ENCODE results near the gene PIGK.
"Not testable (repeated sequence)": the region's sequence is repeated elsewhere in the genome, so short reads cannot be mapped to it uniquely, and the experiment has no call there.

PIGK gene

GRCh38 chr1:77202751-77203150 lies 16.5 kb downstream of the PIGK start:
- no peak for DNase-seq
- in situ Hi-C loops (cut with HindIII; ENCODE audit: low pct_ligation_motif_present, low pct_unique_long_range_greater_than_20kb, low sequenced_read_pairs), result no loop called here

- no peak for DNase-seq
- in situ Hi-C loops (cut with HindIII; ENCODE audit: low pct_ligation_motif_present, low pct_unique_long_range_greater_than_20kb, low sequenced_read_pairs), result no loop called here
These were observed 18.4 kb downstream of the PIGK start for GRCh38 chr1:77200806-77201205.

- in situ Hi-C loops (cut with HindIII; ENCODE audit: low pct_ligation_motif_present, low pct_unique_long_range_greater_than_20kb, low sequenced_read_pairs), result no loop called here
- DNase-seq, result no peak
These were observed 18.9 kb downstream of the PIGK start for GRCh38 chr1:77200293-77200692.

- in situ Hi-C loops (cut with HindIII; ENCODE audit: low pct_ligation_motif_present, low pct_unique_long_range_greater_than_20kb, low sequenced_read_pairs), result no loop called here
- DNase-seq, result no peak
These were observed 21.9 kb downstream of the PIGK start for GRCh38 chr1:77197351-77197750.

GRCh38 chr1:77193951-77194350 lies 25.3 kb downstream of the PIGK start:
- no peak for DNase-seq
- in situ Hi-C loops (cut with HindIII; ENCODE audit: low pct_ligation_motif_present, low pct_unique_long_range_greater_than_20kb, low sequenced_read_pairs), result no loop called here

GRCh38 chr1:77188770-77189169 lies 30.5 kb downstream of the PIGK start:
- DNase-seq, result no peak
- in situ Hi-C loops (cut with HindIII; ENCODE audit: low pct_ligation_motif_present, low pct_unique_long_range_greater_than_20kb, low sequenced_read_pairs), result no loop called here

- DNase-seq; in situ Hi-C loops (cut with HindIII; ENCODE audit: low pct_ligation_motif_present, low pct_unique_long_range_greater_than_20kb, low sequenced_read_pairs): not testable (repeated sequence)
These were observed 32.3 kb downstream of the PIGK start for GRCh38 chr1:77186907-77187306.

- DNase-seq, result no peak
- in situ Hi-C loops (cut with HindIII; ENCODE audit: low pct_ligation_motif_present, low pct_unique_long_range_greater_than_20kb, low sequenced_read_pairs), result no loop called here
These were observed 37.1 kb downstream of the PIGK start for GRCh38 chr1:77182083-77182482.

GRCh38 chr1:77179632-77180031 lies 39.6 kb downstream of the PIGK start:
- in situ Hi-C loops (cut with HindIII; ENCODE audit: low pct_ligation_motif_present, low pct_unique_long_range_greater_than_20kb, low sequenced_read_pairs), result no loop called here
- no peak for DNase-seq

- in situ Hi-C loops (cut with HindIII; ENCODE audit: low pct_ligation_motif_present, low pct_unique_long_range_greater_than_20kb, low sequenced_read_pairs), result no loop called here
- DNase-seq, result peak; percentile 25
These were observed 43.9 kb downstream of the PIGK start for GRCh38 chr1:77175230-77175844.

GRCh38 chr1:77170687-77171086 lies 48.5 kb downstream of the PIGK start:
- in situ Hi-C loops (cut with HindIII; ENCODE audit: low pct_ligation_motif_present, low pct_unique_long_range_greater_than_20kb, low sequenced_read_pairs), result no loop called here
- DNase-seq, result no peak

- in situ Hi-C loops (cut with HindIII; ENCODE audit: low pct_ligation_motif_present, low pct_unique_long_range_greater_than_20kb, low sequenced_read_pairs), result no loop called here
- DNase-seq, result no peak
These were observed 50.9 kb downstream of the PIGK start for GRCh38 chr1:77168358-77168757.

GRCh38 chr1:77164434-77164944 lies 54.7 kb downstream of the PIGK start:
- no peak for DNase-seq
- in situ Hi-C loops (cut with HindIII; ENCODE audit: low pct_ligation_motif_present, low pct_unique_long_range_greater_than_20kb, low sequenced_read_pairs), result no loop called here

GRCh38 chr1:77159706-77160105 lies 59.5 kb downstream of the PIGK start:
- DNase-seq; in situ Hi-C loops (cut with HindIII; ENCODE audit: low pct_ligation_motif_present, low pct_unique_long_range_greater_than_20kb, low sequenced_read_pairs): not testable (repeated sequence)

- DNase-seq, result no peak
- in situ Hi-C loops (cut with HindIII; ENCODE audit: low pct_ligation_motif_present, low pct_unique_long_range_greater_than_20kb, low sequenced_read_pairs), result no loop called here
These were observed 63.0 kb downstream of the PIGK start for GRCh38 chr1:77156214-77156613.

- DNase-seq, result no peak
- in situ Hi-C loops (cut with HindIII; ENCODE audit: low pct_ligation_motif_present, low pct_unique_long_range_greater_than_20kb, low sequenced_read_pairs), result no loop called here
These were observed 73.0 kb downstream of the PIGK start for GRCh38 chr1:77146270-77146669.

GRCh38 chr1:77143529-77144121 lies 75.6 kb downstream of the PIGK start:
- in situ Hi-C loops (cut with HindIII; ENCODE audit: low pct_ligation_motif_present, low pct_unique_long_range_greater_than_20kb, low sequenced_read_pairs), result no loop called here
- DNase-seq, result peak; percentile 17

GRCh38 chr1:77139389-77139788 lies 79.8 kb downstream of the PIGK start:
- in situ Hi-C loops (cut with HindIII; ENCODE audit: low pct_ligation_motif_present, low pct_unique_long_range_greater_than_20kb, low sequenced_read_pairs), result no loop called here
- DNase-seq, result no peak

GRCh38 chr1:77134359-77134758 lies 84.9 kb downstream of the PIGK start:
- DNase-seq, result peak; percentile 28
- in situ Hi-C loops (cut with HindIII; ENCODE audit: low pct_ligation_motif_present, low pct_unique_long_range_greater_than_20kb, low sequenced_read_pairs), result no loop called here

- in situ Hi-C loops (cut with HindIII; ENCODE audit: low pct_ligation_motif_present, low pct_unique_long_range_greater_than_20kb, low sequenced_read_pairs), result no loop called here
These were observed 85.4 kb downstream of the PIGK start for GRCh38 chr1:77133731-77134358.

More at GRCh38 chr1:77133731-77134358, 85.4 kb downstream of the PIGK start:
- no peak for DNase-seq
